Stimulated activated CD4-positive, alpha-beta T cell treated with anti-CD3 and anti-CD28 coated beads, Interleukin-4, amount 100 ng/mL, for 24 hours (primary cell): ENCODE data around the gene PTPRE.

Experiments
- DNase-seq: peaks from one replicate; pipeline ENCODE4 v3.0.0-alpha.2; 2020

The PTPRE gene

GRCh38 chr10:128063736-128064107 is 156.8 kb downstream of the PTPRE start:
- DNase-seq, result peak; percentile 44

GRCh38 chr10:128064108-128064969 is 157.4 kb downstream of the PTPRE start:
- DNase-seq, result peak; percentile 88

GRCh38 chr10:128064970-128065580 is 158.2 kb downstream of the PTPRE start:
- DNase-seq, result no peak

- DNase-seq, result no peak
Measured at GRCh38 chr10:128065881-128066534, 159.1 kb downstream of the PTPRE start.

- no peak for DNase-seq
Measured at GRCh38 chr10:128066870-128067382, 160.0 kb downstream of the PTPRE start.

GRCh38 chr10:128067691-128068397 is 160.9 kb downstream of the PTPRE start:
- DNase-seq, result no peak

GRCh38 chr10:128068398-128069285 is 161.7 kb downstream of the PTPRE start:
- DNase-seq, result no peak

- DNase-seq, result peak; percentile 83
Measured at GRCh38 chr10:128069351-128070051, 162.6 kb downstream of the PTPRE start.

GRCh38 chr10:128070161-128070560 is 163.3 kb downstream of the PTPRE start:
- no peak for DNase-seq

GRCh38 chr10:128070721-128071416 is 164.0 kb downstream of the PTPRE start:
- DNase-seq, result no peak

- no peak for DNase-seq
Measured at GRCh38 chr10:128071417-128071782, 164.5 kb downstream of the PTPRE start.

GRCh38 chr10:128072046-128072445 is 165.1 kb downstream of the PTPRE start:
- DNase-seq, result no peak

- DNase-seq, result no peak
Measured at GRCh38 chr10:128072941-128073645, 166.2 kb downstream of the PTPRE start.

- no peak for DNase-seq
Measured at GRCh38 chr10:128073890-128074289, 167.0 kb downstream of the PTPRE start.

GRCh38 chr10:128074589-128074988 is 167.7 kb downstream of the PTPRE start:
- DNase-seq, result no peak

- no peak for DNase-seq
Measured at GRCh38 chr10:128077155-128077875, 170.4 kb downstream of the PTPRE start.

- peak; percentile 44 for DNase-seq
Measured at GRCh38 chr10:128078136-128078969, 171.4 kb downstream of the PTPRE start.

GRCh38 chr10:128080231-128080630 is 173.3 kb downstream of the PTPRE start:
- no peak for DNase-seq
